GM12892 (cell line): ENCODE results near the gene TMC5.

Experiments
- DNase-seq: peaks from one replicate; pipeline ENCODE4 v3.0.0; 2011; ENCODE audit not compliant: insufficient read length
- FAIRE-seq: peaks from 2 replicates; lab custom pipeline; 2011; peaks lifted over from hg19 to GRCh38; lab: Jason Lieb, UNC
- POLR2A ChIP-seq: IDR thresholded peaks from 2 replicates; pipeline ENCODE4 v1.6.1; 2011; ENCODE audit warnings: low read depth, low read length, control low read depth
- POLR2AphosphoS5 ChIP-seq: IDR thresholded peaks from 2 replicates; pipeline ENCODE4 v1.6.1; 2011; ENCODE audit warnings: low read depth, low read length, control low read depth
- TAF1 ChIP-seq: IDR thresholded peaks from 2 replicates; pipeline ENCODE4 v1.6.1; 2011; ENCODE audit warnings: low read depth, mild to moderate bottlenecking, control low read depth, low read length, borderline replicate concordance

Gene TMC5

DNA sequence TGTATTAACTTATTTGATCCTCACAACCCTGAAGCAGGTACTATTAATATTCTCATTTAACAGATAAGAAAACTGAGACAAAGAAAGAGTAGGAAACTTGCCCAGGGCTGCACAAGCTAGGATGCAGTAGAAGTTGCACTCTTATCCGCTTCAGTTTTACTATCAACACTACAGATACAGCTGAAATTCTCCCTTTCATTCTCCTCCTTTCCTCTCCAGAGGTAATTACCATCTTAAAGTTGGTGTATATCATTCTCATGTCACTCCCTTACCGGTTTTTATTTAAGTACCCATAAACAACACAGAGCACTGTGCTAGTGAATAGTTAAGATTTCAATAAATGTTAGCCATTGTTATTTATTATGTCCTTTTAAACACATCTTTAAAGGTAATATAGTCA is 100.7 kb downstream of the TMC5 start:
- FAIRE-seq (no peak), DNase-seq (no peak)
- TF ChIP-seq POLR2AphosphoS5: no peak
- no peak for TF ChIP-seq POLR2A
- TF ChIP-seq TAF1: no peak

DNA sequence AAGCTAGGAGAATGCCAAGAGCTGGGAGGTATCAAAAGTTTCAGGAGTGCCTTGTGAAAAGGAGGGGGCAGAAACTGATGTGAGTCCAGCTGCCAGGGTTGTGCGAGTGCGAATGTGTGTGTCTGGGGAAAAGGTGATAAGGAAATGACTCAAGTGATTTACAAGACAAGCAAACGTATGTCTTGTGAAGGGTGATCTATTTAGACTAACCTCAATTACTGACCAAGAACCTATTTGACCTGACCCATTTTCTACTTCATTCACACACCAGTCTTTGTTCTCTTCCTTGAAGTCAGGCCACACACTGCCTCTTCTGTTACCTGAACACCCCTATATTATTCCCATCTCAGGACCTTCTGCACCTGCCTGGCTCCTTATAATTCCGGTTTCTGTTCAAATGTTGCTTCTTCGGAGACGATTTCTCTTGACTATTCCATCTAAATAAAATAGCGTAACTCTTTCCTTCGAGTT is 103.2 kb downstream of the TMC5 start:
- no peak for TF ChIP-seq POLR2AphosphoS5
- TF ChIP-seq POLR2A: no peak
- no peak for TF ChIP-seq TAF1
- no peak for FAIRE-seq
- DNase-seq: no peak

DNA sequence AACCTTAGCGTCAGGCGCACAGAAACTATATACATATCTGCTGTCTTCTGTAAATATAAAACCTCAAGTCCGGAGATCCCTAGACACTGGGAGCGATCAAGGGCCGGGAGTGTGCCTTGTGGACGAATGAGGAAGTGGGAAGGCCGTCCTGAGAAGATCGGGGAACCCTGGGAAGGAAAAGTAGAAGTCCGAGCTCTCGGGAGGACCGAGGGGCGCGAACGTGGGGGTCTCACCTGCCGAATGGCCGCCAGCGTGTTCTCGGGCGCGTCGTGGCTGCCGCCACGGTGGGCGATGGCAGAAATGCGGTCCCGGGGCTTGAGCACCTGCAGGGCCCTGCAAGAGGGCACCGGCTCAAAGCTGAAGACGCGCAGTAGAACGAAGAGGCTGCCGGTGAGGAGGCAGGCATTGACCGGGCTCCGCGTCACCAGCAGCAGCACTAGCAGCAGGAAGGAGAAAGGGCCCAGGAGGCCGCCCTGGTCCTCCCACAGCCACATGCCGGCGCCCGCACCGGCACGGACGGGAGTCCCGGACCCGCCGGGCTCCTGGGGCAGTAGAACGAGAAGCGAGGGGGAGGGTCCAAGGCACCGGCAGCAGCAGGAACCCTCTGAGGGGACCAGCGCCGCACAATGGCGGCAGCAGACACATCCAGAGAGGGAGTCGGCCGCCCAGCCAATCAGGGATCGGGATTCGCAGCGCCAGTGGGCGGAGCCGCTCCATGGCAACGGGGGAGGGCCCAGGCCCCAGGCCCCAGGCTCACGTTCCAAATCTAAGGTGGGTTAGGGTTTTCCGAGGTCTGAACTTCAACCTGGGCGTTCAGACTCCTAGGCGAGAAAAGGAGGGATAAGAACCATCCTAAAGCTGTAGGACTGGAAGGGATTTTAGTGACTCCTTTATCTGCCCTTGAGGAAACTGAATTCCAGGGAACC is 104.1 kb downstream of the TMC5 start, which contains the start of gene GDE1:
Gene GDE1, minus strand, starts transcription at position 628 of the 926 bp plus-strand sequence. Its CDS starts 134 bp downstream, at position 494.
- DNase-seq (peak; percentile 82), FAIRE-seq (peak; percentile 92)
- TF ChIP-seq TAF1 (no peak), POLR2AphosphoS5 (peak; percentile 80), POLR2A (peak; percentile 85)

DNA sequence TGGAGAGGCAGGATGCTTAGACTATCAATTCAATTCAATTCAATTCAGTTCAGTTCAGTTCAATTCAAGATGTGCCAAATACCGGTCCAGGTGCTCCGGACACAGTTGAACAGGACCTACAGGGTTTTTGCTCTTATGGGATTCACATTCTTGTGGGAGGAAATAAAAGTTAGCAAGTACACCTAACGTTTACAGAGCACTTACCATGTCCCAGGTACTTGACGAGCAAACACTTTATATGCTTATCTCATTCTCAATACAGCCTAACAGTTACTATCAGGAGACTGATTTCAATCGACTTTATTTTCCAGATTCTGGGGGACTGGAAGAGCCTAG is 104.7 kb downstream of the TMC5 start:
- DNase-seq: no peak
- FAIRE-seq: no peak
- no peak for TF ChIP-seq POLR2AphosphoS5
- TF ChIP-seq TAF1: no peak
- TF ChIP-seq POLR2A: no peak

DNA sequence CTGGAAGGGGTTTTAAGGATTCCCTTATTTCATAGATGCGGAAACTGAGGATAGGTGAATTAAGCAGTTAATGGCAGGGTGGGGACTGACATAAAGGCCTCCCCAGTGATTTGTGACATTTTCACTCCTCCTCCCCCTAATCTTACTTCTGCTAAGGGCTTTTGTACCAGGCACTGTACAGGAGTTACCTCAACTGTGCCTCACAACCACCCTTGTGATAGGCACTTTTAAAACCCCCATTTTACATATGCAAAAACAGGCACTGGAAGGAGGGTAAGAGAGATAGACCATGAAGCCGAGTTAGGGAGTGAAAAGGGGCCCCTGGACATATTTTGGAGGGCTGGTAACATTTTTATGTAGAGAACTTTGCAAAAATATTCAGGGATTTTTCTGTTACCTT is 105.1 kb downstream of the TMC5 start:
- TF ChIP-seq TAF1: no peak
- no peak for TF ChIP-seq POLR2AphosphoS5
- no peak for TF ChIP-seq POLR2A
- no peak for FAIRE-seq
- no peak for DNase-seq

DNA sequence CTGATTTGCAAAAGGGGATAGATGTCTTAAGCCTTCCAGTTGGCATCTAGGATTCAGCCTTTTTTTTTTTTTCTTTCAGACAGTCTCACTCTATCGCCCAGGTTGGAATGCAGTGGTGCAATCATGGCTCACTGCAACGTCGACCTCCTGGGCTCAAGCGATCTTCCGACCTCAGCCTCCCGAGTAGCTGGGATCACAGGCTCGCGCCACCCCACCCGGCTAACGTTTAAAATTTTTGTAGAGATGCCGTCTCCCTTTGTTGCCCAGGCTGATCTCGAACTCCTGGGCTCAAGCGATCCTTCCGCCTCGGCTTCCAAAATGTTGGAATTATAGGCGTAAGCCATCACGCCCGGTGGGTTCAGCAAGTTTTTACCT is 105.5 kb downstream of the TMC5 start:
- TF ChIP-seq POLR2A (no peak), TAF1 (no peak), POLR2AphosphoS5 (no peak)
- DNase-seq (no peak), FAIRE-seq (no peak)

DNA sequence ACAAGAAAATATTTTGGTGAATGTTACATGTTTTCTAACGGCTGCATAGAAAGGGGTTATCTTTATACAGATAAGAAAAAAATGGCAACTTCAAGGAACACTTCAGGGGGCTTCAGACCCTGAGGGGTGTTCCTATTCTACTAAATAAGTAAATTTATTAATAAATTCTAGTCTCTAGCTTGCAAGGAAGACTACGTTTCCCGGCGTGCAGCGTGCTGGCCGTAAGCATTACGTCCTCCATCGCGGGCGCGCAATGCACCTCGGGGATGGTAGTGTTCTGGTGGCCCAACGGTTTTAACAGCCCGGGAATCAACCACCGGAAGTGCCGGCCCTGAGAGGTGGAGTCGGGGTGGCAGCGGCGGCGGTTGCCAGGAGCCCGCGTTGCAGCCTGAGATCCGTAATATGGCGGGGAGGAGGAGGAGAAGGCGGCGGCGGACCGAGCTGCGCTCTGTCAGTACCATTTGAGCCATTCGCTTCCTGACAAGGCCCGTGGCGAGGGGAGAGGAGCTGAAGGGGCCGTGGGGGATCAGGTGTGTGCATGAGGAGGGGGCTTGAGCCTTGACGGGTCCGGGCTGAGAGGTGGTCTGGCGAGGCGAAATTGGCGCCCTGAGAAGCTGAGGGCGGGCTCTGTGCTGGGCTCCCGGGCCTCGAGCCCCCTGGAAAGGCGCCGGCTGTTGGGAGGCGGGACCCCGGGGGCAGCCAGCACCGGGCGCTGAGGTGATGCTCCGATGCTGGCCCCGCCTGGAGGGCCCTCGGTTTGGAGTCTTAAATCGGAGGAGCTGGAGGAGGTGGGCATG is 106.1 kb downstream of the TMC5 start, which contains the start of gene CCP110:
Gene CCP110, plus strand, starts transcription at position 384 of the 797 bp plus-strand sequence. CDS start 3,940 bp downstream, outside the sequence.
- DNase-seq (peak; percentile 78), FAIRE-seq (peak; percentile 91)
- TF ChIP-seq TAF1 (peak; percentile 60; the same call in 1 of the 2 replicates), POLR2AphosphoS5 (peak; percentile 71), POLR2A (peak; percentile 76)

DNA sequence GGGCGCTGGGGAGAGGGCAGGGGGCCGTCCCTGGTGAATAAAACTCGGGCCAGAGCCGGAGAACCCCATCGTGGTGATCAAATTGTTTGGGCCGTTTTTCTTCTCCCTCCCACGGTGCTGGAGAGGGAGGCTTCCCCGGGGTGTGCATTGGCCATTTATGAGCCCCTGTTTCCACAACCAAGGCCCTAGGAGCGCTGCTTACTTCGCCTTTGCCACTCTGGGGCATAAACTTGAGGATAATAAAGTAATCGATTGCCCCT is 106.6 kb downstream of the TMC5 start:
- no peak for DNase-seq
- no peak for TF ChIP-seq TAF1
- TF ChIP-seq POLR2A: no peak
- no peak for TF ChIP-seq POLR2AphosphoS5
- no peak for FAIRE-seq

DNA sequence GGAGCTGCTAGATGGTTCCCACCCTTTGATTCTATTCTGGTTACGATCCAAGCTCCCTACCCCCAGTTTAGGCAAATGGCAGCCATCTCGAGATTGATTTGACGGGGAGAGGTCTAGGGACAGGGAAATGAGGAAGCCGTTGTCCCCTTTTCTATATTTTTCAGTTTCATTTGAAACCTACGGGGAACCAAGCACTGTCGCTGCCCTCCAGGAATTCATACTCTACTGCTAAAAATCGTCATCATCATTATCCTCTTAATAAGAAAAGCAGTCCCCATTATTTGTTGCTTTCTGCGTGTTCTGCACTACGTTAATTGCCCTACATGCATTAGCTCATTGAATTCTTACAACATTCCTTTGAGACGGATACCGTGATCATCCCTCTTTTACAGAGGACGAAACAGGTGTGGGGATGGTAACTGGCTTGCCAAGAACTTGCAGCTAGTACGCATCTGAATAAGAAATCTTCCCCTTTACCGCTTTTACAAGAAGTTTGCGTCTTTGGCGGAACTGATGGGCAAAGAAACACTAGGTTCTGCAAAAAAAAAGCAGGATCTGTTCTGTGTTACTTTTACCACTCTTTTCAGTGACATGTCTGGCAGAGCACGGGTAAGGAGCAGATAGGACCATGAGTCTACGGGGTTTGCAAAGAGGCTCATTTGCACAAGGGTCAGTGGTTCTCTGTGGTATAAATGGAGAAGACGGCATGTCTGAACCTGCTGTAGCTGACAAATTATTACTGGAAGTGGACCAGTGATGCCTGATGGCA is 107.1 kb downstream of the TMC5 start:
- FAIRE-seq (peak; percentile 53), DNase-seq (no peak)
- TF ChIP-seq POLR2A: peak; percentile 57
- TF ChIP-seq POLR2AphosphoS5: no peak
- no peak for TF ChIP-seq TAF1

DNA sequence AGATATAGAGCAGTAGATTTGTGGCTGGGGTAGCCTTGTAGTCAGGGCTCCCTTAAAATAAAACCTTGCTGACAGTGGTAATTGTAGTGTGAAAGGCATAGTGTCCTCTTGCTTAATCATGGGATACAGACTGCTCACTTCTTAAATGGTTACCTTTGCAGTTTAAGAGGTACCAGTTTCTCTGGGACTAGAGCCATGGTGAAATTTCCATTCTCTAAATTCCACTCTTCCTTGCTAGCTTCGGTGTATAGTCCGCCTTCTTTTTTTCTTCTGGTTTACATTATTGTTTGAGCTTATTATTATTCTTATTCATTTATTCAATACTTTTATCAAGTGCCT is 107.7 kb downstream of the TMC5 start:
- no peak for FAIRE-seq
- DNase-seq: no peak
- TF ChIP-seq POLR2A: no peak
- TF ChIP-seq TAF1: no peak
- peak; percentile 66; the same call in 1 of the 2 replicates for TF ChIP-seq POLR2AphosphoS5

DNA sequence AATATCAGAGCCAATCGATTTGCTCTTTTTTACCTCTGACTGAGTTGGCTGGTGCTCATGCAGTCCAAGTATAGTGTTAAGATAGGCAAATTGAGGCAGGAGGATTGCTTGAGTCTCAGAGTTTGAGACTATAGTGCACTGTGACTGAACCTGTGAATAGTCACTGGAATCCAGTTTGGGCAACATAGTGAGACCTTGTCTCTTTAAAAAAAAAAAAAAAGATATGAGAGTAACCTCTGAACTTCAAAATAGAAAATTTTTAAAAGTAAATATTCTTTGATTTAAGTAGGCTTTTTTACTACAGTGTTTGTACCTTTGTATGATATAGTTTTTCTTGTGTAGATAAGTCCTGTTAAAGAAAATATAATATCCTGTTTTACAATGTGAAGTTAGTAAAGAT is 109.5 kb downstream of the TMC5 start:
- FAIRE-seq (no peak), DNase-seq (no peak)
- TF ChIP-seq POLR2AphosphoS5: no peak
- no peak for TF ChIP-seq TAF1
- no peak for TF ChIP-seq POLR2A

DNA sequence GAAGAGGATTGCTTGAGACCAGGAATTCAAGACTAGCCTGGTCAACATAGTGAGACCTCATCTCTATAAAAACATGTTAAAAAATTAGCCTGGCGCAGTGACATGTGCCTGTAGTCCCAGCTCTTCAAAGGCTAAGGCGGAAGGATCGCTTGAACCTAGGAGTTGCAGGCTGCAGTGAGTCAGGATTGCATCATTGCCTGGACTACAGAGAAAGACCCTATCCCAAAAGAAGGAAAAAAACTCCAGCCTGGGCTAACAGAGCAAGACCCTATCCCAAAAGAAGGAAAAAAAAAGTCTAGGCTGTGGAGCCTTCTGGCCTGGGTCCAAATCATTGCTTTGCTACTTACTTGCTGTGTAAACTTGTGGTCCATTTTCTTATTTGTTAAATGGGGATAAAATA is 111.0 kb downstream of the TMC5 start:
- DNase-seq: no peak
- FAIRE-seq: no peak
- TF ChIP-seq TAF1 (no peak), POLR2AphosphoS5 (no peak), POLR2A (no peak)
